HG03558 (cell line): ENCODE measurements around the gene CCDC85B.
A peak's percentile ranks its signal among the peaks of the same experiment; 100 is the strongest.

Source experiments
- ATAC-seq: cut with Tn5 transposase; IDR thresholded peaks from one replicate; pipeline ENCODE4 v1.9.1; 2021; ENCODE audit warnings: moderate number of reproducible peaks; ENCODE audit not compliant: unreplicated experiment; ENCODE audit errors: extremely low read depth

The CCDC85B gene

GRCh38 chr11:65856689-65857499 lies 33.6 kb upstream of the CCDC85B start:
- ATAC-seq = no peak

DNA sequence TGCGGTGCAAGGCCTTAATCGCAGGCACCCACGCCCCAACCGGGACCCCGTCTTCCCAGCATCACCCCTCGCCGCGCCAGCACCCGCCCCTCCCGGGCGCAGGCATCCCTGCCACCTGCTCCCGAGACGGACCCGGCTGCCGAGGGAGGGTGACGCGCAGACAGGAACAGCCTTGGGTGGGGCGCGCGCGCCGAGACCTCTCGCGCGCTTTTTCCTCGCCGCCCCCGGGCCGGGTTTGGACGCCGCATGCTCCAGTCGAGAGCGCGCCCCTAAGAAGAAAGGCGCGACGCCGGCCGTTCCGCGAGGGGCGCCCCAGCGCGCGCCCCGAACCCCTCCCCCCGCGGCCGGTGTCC lies 33.0 kb upstream of the CCDC85B start:
- ATAC-seq = no peak

- ATAC-seq = peak; percentile 26
Observed at GRCh38 chr11:65857853-65858680, 32.4 kb upstream of the CCDC85B start, which contains the start of gene CFL1. TSS of gene CFL1 (minus strand) at chr11:65858180. CDS start at chr11:65858099, 81 bp downstream.

DNA sequence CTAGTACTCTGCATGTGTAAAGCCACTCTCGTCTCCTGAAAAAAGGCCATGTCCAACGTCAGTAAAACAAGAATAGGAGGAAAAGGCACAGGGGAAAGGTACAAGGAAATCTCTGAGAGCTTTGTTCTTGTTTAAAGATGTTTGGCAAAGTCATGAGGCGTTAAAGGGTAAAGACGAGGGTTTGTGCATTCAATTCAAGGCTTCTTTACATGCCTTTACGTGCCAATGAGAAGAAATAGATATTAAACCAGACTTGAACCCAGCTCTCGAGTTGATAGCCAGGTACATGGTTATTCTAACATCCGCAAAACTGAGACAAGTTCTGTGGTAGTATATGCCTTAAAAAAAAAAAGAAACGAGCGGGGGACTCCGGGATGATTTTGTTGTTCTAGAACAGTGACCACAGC lies 31.8 kb upstream of the CCDC85B start:
- ATAC-seq = no peak

DNA sequence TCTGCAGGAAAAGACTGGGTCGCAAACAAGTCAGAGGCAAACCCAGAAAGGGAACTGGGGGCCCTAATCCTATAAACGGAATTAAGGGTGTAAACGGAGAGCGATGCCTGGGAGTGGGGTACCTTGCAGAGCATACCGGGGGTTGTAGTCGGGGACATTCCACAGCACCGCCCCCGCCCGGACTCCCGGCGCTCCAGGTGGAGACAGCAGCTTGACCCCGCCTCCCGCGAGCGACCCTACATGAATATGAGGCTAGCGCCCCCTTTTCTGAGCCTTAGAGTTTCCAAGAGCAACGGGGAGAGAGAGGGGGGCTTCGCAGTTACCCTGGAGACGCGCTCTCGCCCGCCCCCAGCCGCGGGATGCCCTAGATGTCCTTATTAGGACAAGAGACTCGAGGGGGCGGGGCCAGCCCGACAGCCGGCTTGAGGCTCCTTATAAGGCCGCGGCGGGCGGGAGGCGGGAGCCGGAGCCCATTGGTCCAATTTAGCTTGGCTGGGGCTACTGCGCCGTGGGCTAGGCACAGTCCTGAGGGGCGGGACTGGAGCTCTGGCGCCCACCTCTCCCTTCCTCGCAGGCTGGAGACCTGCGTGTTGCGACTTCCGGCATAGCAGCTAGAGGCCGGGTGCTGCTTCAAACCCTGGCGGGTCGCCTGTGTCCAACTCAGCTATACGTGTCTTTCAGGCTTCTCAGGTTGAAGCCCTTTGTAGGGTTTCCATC lies 31.2 kb upstream of the CCDC85B start:
- peak; percentile 31 for ATAC-seq

DNA sequence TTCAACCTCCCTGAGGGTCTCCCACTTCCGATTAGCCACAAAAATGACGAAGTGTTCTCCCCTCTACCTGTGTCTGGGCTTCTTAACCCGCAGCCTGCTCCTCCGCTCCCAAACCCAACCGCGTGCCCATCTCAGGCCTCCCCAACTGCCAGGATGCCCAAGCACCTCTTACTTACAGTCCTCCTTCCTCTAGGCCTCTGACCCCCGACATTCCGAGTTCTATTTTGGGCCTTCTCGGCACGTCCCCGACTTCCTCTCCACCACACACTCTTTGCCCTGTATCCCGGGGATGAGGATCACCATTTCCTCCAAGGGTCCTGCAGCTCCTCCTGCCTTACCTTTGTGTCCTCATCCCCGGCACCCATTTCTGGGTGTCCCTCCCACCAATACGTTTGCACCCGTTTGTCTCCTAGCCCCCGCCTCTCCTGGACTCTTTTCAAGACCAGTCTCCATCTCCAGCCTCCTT lies 30.6 kb upstream of the CCDC85B start:
- no peak for ATAC-seq

GRCh38 chr11:65860278-65861164 lies 30.0 kb upstream of the CCDC85B start, which contains the start of gene MUS81:
TSS of gene MUS81 (plus strand) at chr11:65860433. CDS start at chr11:65860754, 321 bp downstream.
- no peak for ATAC-seq

- ATAC-seq = no peak
Observed at GRCh38 chr11:65861165-65861505, 29.3 kb upstream of the CCDC85B start.

DNA sequence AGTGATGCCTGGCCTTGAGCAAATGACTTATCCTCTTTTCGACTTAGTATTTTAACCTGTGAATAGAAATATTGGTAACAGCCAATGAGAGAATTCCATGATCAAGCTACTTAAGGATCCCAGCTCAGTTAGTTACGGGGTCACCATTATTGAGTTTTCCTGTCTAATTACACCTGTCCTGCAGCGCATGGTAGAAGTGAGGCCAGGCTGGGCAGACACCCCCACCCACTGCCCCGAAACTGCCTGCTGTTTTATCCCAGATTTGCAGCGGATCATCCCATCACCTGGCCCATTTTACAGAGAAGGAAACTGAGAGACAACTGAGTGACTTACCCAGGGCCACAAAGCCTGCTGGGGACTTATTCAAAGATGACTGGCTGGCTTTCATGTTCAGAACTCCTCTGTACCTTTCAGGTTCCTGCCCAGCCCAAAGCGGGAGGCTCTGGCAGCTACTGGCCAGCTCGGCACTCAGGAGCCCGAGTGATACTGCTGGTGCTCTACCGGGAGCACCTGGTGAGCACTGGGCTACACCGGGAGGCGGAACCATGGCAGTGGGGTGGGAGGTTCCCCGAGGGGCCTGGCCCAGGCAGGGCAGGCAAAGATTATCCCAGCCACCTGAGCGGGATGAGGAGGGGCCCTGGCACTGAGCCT lies 28.8 kb upstream of the CCDC85B start:
- no peak for ATAC-seq

DNA sequence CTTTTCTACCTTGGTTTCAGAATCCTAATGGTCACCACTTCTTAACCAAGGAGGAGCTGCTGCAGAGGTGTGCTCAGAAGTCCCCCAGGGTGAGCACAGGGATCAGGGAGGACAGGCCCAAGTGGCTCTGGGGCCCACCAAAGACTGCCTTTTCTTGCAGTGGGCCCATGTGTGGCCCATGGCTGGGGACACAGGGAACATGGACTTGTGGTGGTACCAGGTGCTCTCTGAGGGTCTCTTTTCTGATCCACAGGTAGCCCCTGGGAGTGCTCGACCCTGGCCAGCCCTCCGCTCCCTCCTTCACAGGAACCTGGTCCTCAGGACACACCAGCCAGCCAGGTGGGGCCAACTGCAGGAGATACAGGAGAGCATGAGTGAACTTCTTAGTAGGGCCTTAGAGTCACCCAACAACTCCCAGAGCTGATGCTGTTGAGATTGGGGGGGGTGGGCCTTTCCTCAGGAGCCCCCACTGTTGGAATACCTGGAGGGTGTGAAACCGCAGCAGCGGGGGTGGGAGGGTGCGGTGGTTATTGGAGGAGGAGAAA lies 28.2 kb upstream of the CCDC85B start:
- ATAC-seq = no peak

- ATAC-seq = no peak
Observed at GRCh38 chr11:65862941-65863888, 27.3 kb upstream of the CCDC85B start.

GRCh38 chr11:65863889-65864705 lies 26.4 kb upstream of the CCDC85B start:
- no peak for ATAC-seq

DNA sequence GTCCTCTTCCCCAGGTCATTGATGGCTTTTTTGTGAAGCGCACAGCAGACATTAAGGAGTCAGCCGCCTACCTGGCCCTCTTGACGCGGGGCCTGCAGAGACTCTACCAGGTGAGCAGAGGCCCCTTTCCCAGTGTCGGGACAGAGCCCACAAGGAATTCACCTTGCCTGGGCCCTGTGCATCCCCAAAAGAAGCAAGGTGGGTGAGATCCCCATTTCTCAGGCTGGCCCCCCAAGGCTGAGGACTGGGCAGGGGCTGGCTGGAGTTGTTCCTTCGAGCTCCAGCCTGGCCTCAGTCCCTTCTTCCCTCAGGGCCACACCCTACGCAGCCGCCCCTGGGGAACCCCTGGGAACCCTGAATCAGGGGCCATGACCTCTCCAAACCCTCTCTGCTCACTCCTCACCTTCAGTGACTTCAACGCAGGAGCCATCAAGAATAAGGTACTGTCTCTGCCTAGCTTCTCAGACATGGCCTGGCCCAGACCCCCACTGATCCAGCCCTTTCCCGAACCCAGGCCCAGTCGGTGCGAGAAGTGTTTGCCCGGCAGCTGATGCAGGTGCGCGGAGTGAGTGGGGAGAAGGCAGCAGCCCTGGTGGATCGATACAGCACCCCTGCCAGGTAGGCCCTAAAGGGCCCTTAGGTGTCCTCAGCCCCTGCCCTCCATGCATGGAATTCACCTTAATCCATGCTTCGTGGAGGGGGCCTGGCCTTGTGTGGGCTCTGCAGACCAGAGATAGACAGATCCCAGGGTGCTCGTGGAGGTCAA lies 25.6 kb upstream of the CCDC85B start:
- ATAC-seq = no peak

DNA sequence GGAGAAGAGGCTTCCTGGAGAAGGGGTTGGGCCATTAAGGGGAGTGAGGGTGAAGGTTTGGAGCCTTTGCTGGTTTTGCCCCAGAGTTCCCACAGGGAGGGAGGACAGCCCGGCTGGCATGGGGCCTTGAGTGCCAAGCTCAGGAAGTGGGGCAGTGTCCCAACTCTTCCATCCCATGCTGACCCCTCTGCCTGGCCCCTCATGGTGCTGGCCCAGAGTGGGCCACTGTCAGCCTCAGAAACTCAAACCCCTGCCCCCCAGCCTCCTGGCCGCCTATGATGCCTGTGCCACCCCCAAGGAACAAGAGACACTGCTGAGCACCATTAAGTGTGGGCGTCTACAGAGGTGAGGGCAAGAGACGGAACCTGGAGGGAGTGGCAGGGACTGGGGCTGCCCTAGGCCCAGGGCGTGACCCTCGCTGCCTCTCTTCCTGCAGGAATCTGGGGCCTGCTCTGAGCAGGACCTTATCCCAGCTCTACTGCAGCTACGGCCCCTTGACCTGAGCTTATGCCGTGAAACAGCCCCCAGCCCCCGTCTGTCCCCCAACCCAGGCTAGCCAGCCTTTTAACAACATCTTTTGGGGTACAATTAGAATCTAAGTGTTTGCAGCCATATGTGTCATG lies 24.8 kb upstream of the CCDC85B start:
- no peak for ATAC-seq

DNA sequence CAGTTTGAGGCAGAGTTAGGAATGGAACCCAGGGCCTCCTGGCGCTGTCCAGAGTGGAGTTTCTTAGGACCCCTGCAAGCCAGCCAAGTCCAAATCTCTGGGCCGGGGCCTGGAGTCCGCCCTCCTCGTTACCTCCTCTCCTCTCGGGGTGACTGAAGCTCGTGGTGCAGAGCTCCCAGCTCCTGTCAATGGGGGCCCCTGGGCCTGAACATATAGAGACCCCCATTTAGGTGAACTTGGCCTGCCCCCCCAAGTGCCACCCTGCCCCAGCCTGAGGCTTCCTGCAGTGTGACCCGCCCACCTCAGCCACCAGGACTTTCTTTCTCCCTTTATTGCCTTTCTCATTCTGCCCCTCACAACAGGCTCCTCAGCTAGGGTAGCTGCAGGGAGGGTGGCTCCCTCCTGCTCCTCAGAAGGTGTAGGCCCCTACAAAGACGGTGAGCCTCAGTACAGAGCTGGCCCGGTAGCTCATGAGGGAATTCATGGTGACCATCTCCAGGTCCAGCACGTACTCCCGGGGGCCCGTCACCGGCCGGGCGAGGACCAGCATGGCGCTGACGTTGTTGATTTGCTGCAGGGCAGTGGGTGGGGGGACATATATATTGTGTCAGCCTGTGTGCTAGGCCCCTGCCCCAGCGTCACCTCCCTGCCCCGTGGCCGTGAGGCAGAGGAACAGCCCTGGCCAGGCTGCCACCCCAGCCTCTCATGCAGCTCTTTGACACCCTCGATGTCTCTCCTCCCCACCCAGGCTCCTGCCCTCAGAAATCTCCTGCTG lies 23.8 kb upstream of the CCDC85B start:
- no peak for ATAC-seq
